AG08396 (cell line): ENCODE measurements around the gene KSR1.
A peak's percentile ranks its signal among the peaks of the same experiment; 100 is the strongest.
"Not testable (repeated sequence)": the region's sequence is repeated elsewhere in the genome, so short reads cannot be mapped to it uniquely, and the experiment has no call there.

Source experiments
- DNase-seq: peaks from one replicate; pipeline ENCODE4 v3.0.0; 2012; ENCODE audit warnings: low spot score, mixed read lengths

KSR1 gene

DNA sequence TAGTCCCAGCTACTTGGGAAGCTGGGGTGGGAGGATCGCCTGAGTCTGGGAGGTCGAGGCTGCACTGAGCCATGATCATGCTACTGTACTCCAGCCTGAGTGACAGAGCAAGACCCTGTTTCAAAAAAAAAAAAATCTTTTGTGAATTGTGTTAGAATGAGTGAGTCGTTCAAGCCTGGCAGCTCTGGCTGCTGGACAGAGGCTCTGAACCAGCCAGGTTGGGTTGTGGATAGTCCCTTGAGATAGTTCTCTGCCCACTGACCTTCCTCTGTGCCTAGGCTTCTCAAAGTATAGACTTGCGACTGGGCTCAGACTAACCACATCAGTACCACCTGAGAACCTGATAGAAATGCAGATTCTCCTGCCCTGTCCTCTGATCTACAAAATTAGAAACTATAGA is 2.2 kb upstream of the KSR1 start:
- no peak for DNase-seq

DNA sequence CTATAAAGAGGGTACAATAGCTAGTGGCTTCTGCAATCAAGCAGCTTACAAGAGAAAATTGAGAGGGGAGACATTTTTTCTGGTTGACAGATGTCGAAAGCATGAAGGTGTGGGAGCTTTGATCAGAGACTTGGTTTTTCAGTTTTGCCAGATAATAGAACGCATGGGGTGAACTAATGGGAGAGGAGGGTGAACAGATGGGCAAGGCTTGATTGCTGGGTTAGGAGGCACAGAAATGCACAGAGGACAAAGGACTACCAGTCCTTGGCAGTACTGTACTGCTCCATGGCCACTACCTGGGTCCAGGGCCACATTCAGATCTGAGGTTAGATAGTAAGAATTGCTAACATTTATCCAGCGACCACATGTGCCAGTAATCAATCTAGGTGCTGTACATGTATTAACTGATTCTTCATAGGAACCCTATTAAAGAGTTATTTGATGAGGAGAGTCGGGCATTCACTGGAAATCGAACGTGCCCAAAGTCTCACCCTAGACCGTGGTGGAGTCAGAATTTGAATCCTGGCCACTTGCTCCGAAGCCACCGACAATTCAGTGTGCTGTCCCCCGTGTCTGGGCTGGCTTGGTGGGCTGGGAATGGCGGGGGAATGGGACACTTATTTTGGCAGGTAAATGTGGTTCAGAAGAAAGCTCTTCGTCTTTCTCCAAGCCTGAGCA is 873 bp upstream of the KSR1 start:
- DNase-seq, result no peak

DNA sequence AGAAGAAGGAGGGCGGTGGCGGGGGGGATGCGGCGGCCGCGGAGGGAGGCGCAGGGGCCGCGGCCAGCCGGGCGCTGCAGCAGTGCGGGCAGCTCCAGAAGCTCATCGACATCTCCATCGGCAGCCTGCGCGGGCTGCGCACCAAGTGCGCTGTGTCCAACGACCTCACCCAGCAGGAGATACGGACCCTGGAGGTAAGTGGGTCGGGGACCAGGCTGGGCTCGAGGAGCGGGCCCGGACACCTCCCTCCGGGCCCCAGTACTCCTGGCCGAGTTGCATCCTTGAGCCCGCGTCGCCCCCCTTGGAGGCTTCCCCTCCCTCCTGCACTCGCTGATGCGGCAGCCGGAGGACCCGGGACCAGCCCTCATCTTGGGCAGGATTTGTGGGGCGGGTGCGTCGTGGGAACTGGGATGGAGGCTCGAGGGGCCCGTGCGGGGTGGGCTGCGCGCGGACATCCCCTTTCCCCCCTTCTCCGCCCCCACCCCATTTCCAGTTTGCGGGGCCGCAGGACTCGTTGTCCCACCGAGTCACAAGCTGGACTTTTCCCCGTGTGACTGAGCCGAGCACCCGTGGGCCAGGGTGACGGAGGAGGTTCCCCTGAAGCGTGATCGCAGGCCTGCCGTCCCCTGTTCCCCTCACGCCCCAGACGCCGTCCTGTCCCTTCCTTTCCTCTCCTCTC is 572 bp downstream of the KSR1 start:
- DNase-seq, result no peak

DNA sequence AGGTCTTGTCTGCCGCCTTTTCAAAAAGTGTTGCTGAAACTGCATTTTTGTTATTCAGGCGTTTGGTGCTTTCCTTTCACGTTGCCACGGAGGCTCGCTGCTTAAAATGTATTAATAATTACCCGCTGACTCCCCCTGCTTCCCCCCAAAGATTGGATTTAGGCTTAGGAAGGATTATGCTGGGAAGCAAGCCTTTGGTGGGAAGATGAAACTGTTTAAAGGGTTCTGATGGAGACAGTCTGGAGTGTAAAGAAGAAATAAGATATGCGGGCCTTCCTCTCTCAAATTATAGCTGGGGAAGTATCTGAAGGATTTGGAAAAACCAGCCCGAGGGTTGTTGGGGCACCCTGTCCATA is 1.1 kb downstream of the KSR1 start:
- no peak for DNase-seq

DNA sequence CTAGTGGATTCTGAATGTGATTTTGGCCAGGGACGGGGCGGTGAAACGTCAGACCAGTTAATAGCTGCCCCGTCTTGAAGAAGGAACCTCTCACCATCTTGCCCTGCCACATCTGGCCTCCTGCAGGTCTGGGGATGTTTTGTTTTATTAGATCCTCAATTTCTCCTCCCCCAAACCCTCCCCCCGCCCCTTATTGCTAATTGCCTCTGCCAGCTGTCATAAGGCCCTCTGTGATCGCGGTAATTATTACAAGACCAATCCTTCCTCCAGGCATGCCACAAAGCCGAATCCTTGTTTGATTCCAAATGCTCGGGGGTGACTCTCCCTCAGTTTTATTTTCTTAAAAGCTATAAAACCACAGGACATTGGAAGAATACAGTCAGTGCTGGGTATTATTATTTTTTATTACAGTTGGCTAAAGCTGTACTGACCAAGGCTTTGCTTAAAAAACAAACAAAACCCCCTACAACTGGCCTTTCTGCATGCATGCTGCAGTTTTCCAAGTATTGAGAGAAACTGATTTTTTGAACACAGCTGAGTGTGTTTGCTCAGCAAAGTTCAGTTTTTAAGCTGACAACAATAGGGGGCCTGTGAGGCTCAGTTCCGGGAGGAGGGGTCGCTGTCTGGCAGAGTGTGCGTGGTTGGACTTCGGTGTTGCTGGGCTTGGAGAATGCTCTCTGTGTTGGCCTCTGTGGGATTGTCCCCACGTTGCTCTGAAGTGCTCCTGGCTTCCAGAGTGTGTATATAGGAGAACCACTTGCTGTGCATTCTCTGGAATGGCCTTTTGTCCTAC is 1.7 kb downstream of the KSR1 start:
- DNase-seq, result peak; percentile 45

DNA sequence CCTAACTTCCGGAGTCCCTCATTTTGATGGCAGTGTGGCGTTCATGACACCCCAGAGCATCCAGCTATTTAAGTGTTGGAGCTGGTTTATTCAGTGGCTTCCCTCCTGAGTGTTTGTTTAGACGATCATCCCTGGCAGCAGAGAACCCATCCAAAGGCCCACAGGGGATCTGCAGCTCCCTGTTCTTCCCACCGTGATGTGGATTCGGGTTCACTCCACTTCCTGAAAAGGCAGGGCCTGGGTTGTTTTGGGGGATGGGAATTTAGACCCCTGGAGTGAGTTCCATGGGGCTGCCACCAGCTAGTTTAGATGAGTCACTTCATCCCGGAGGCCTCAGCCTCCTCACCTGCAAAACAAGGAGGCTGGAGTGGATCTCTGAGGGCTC is 2.3 kb downstream of the KSR1 start:
- no peak for DNase-seq

DNA sequence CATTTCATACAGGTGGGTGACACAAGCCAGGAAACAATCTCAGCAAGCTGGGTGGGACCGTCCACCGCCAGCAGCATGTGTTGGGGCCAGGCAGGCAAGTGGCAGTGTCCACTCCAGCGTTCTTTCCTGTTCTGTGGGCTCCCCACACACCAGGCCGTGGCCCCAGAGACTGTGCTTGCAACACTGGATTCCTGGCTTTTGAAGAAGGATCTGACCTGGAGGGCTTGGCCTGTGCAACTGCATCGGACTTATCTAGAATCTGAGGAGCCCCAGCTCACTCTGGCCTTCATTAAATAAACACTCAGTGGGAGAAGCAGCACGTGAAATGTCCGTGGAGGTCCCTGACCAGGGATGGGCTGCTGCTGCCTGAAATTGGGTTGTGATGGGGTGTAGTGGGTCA is 3.2 kb downstream of the KSR1 start:
- no peak for DNase-seq

DNA sequence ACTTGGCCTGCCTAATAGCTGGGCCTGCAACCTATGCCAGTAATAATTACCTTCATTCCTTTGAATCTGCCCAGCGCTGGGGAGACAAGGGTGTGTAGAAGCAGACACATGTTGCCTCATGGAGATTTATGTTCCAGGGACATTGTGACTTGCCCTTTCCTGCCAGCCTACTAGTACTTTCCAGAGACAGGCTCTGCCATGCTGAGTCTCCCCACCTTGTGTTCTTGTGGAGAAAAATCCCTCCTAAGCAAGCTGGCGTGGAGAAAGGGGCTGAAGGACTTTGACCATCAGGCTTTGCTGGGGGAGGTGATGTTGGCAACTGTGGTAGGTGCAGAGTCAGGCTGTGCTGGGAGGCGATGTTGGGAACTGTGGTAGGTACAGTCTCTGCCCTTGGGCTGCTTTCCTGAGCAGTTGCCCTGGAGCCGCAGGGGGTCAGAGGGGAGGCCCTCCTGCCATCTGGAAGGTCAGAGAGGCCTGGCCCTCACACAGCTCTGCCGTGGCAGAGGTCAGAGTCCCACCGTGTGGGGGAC is 4.0 kb downstream of the KSR1 start:
- no peak for DNase-seq

DNA sequence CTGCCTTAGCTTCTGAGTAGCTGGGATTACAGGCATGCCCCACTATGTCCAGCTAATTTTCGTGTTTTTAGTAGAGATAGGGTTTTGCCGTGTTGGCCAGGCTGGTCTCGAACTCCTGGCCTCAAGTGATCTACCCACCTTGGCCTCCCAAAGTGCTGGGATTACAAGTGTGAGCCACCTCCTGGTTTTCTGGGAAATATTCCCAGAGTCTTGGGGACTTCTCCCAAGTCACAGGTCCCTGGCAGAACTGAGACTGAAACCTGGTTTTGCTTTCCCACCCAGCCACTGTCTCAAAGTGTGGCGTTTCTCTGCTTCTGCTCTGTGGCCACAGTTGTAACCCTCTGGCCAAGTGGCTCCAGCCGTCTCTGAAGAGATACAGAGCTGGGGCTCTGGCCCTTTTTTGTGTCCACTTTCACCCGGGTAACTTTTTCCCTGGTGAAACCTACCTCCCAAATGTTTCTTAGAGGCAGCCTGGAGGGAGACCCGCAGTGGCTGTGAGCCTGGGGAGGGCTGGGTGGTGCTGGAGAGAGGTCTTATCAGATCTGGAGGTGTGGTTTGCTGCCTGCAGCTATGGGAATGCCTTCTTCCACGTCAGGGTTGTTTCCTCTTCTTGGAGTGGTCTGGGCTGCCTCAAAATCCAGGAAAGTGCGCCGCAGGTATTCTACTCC is 5.1 kb downstream of the KSR1 start:
- no peak for DNase-seq

DNA sequence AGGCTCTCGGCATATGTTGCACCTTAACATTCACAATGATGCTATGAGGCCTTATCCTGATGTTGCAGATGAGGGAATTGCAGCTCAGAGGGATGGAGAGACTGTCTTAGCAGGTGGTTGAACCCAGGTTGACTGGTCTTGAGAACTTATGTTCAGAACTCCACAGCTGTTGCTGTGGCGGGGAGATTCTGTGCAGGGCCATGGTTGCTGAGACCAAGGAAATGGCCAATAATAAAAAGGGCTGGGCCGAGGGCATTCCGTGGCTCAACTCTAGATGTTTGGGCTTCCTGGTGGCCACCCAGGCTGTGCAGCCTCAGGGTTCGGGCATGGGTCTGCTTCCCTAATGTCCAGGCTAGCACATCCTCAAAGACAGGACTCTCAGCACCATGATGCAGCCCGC is 5.9 kb downstream of the KSR1 start:
- no peak for DNase-seq

DNA sequence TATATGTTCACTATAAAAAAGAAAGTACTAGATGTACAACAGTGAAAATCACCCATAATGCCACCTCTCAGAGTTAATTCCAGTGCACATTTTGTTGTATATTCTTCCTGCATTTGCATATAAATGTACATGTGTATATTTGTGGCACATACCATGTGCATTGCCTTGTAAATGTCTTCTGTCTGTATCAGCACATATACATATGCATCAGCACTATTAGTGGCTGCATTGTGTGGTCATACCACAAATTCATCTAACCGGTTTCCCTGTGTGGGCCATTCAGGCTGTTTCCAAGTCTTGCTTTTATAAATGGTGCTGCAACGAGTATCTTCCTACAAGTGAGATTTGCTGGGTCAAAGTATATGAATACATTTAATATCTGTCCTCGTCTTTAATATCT is 6.5 kb downstream of the KSR1 start:
- DNase-seq, result no peak

DNA sequence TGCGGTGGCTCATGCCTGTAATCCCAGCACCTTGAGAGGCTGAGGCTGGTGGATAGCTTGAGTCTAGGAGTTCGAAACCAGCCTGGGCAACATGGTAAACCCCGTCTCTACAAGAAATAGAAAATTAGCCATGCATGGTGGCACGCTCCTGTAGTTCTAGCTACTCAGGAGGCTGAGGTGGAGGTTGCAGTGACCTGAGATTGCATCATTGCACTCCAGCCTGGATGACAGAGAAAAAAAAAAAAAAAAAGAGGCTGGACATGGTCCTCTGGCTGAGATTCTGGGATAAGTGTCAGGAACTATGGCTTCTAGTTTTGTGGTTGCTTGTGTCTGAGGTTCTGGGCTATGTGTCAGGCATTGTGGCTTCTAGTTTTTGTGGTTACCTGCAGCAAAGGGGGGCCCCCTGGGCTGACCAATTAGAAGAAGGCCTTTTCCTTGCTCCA is 7.0 kb downstream of the KSR1 start:
- DNase-seq, result no peak

DNA sequence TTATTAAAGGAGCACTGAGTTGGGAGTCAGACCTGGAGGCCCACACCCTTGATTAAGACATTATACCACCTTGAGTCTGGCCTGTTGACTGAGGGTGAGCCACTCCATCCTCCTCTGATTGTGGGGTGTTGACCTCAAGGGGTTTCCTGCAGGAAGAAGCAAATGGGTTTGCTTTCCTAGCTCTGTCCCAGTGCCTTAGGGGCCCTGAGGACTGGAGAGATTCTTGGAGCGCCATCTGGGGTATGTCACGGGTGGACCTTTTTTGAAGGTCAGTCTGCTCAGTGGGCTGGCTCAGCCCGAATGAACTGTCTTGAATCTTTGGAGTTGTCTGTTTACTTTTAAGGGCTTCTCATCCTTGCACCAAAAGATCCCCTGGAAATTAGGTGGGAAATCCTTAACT is 7.8 kb downstream of the KSR1 start:
- DNase-seq, result not testable (repeated sequence)

DNA sequence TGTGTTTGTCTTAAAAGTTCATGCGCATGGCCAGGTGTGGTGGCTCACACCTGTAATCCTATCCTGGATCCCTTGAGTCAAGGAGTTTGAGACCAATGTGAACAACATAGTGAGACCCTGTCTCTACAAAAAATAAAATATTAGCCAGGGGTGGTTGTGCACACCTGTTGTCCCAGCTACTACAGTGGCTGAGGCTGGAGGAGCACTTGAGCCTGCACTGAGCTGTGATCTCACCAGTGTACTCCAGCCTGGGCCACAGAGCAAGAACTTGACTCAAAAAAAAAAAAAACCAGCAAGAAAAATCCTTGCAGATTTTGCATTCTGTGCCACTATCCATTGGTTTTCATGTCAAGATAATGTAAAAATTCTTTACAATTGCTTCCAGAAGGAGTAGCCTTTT is 8.2 kb downstream of the KSR1 start:
- DNase-seq, result no peak

DNA sequence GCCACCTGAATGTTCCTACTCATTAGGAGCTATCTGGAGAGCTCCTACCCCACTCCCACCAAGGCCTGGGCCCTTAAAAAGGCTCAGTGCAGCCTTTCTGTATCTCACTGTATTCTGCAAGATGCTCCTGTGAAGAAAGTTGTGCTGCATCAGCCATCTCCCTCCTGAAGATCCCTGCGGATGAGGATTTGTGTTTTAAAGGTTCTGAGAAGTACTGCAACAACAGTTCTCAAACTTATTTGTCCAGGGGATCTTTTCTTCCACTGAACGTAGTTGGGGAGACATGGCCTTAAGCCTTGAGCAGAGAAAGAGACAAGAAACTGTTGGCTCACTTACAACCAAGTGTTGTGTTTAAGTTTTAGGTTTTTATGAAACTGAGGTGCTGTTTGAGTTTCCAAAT is 9.6 kb downstream of the KSR1 start:
- DNase-seq, result not testable (repeated sequence)

DNA sequence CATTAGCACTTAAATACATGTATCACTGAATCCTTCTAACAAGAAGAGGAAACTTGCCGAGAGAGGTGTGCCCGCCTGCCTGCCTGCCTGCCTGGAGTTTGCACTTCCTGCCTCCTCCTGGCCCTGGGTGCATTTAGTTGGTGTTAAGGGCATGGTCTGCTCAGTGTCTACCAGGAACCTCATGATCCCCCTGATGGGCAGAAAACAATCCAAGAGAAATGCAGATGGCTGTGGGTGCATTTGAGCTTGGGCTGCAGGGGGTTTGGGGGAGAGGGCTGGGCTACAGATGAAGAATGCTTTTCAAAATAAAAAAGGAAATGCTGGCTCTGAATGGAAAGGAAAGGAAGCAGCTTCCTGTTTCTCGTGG is 10.1 kb downstream of the KSR1 start:
- DNase-seq, result no peak

DNA sequence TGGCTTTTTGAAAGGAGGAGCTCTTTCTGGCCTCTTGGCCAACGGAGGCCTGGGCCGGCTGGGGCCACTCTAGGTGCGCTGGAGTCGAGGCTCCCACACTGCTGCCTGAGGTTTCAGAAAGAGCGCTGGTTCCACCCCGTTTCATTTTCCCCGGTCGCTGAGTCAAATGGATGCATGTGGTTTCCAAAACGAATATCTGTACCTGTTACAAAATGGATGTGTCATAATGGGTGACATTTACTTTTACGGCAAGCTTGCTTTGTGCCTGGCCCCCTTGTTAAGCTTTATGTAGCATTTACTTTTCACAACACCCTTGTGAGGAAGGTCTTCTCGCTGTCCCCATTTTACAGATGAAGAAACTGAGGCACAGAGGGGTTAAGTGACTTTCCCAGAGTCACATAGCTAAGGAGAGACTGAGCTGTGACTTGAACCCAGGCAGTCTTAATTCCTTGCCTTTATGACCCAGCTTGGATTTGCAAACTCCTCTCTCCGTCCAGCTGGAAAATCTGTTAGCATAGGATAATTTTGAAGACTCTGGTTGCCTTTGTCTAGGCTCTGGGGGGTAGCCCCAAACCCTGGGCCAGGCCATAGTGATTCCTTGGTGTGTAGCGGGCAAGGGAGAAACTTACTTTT is 10.6 kb downstream of the KSR1 start:
- DNase-seq, result no peak

DNA sequence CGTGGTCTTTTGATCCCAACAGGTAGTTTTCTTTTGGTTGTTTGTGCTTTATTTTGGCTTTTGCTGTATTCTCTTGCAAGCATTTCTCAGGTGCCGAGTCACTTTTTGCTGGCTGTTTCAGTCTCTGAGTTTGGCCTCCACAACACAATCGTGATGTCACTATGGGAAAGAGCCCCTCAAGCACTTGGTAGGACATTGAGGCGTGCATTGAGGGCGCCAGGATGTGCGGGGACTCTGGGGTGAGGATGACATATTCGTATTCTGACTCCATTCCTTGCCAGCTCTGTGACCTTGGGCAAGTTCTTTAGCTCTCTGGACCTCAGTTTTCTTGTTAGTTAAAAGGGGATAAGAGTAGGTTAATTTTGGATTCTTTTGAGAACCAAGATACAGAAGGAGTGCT is 13.0 kb downstream of the KSR1 start:
- no peak for DNase-seq

DNA sequence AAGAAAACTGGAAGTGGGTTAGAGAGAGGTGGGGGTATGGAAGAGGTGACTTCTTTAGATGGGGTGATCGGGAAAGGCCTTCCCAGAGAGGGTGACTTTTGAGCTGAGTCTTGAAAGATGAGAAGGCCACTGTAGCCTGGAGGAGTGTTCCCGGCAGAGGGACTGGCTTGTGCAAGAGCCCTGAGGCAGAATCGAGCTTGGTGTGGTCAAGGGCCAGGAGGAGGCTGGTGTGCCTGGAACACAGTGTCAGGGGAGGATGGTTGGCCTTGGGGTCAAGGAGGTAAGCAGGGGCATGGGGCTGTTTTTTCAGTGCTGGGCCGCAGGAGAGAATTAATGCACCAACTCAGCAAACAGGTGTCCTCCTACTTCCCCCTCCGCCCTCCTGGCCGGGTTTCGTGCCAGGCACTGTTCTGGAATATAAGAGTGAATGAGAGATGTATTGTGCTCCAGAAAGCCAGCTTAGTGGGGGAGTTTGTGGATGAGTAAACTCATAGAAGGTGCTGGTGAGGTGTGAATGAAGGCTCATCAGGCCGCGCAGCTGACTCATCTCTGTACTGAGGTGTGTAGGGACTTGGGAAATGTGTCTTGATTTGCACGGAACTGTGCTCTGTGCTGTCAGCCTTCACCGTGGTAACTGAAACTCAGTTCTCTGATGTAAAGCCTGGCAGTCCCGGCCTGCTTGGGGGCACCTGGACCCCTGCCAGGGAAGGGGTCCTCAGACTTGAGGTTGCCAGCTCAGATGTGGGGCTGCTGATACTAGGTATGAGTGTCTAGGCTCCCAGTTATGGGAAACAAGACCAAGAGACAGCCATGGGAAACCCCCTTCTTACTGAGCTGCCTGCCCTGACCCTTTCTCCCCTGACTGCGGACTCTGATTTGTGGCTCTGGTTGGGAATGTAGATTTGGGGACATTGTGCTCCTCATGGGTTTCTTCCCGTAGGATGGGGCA is 15.3 kb downstream of the KSR1 start:
- DNase-seq, result no peak

DNA sequence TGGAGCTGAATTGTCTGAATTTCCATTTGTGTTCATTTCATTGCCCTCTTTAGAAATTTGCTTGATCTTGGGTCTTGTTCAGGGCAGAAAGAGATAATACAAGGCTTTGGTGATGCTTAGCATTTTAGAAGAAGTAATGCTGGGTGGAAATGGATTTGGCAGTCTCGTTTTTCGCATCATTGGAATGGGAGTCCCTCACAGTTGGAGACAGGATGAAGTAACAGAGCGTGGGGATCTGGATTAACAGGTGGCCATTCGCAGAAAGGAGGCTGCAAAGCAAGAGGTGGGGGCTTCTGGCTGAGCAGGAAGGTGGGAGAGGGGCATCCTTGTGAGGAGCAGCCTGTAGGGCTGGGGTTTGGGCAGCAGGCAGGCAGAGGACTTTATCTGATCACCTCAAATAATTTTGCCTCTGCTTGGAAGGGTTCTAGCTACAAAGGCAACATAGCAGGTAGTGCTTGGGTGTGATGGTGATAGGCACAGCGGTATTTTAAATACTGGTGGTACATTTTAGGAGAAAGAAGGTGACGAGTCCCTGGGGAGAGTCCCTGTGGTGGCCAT is 17.0 kb downstream of the KSR1 start:
- DNase-seq, result no peak
